GM23338 (cell line): ENCODE data around the gene ZNF536. TPM values are rescaled to one million over a fixed set of nuclear protein-coding genes. Genes with fewer than 3 reads are reported as not detected.

ENCODE experiments used
- ATAC-seq: fragments of 200-7000 bp; cut with Tn5 transposase; 3 replicates; pipeline ENCODE4 v1.9.1; 2020
- DNase-seq: peaks from one replicate; pipeline ENCODE4 v3.0.0-alpha.2; 2015; ENCODE audit warnings: low spot score
- H2AFZ ChIP-seq: fragments of 200-600 bp; sonication (generic); 2 replicates; pipeline ENCODE4 v1.8.0; 2016; ENCODE audit warnings: antibody characterized with exemption, mild to moderate bottlenecking, moderate library complexity
- H3F3A ChIP-seq: fragments of 200-600 bp; sonication (generic); replicated peaks from 2 replicates; pipeline ENCODE4 v1.8.0; 2017; ENCODE audit warnings: antibody characterized with exemption, mixed run types, low read depth
- H3K27ac ChIP-seq: fragments of 200-600 bp; sonication (generic); 2 replicates; pipeline ENCODE4 v1.6.1; 2016; ENCODE audit warnings: low read depth
- H3K27me3 ChIP-seq: fragments of 200-600 bp; sonication (generic); 2 replicates; pipeline ENCODE4 v1.8.0; 2016; ENCODE audit warnings: mild to moderate bottlenecking, mixed run types, moderate library complexity; ENCODE audit not compliant: insufficient read depth
- H3K36me3 ChIP-seq: fragments of 200-600 bp; sonication (generic); 2 replicates; pipeline ENCODE4 v1.8.0; 2016; ENCODE audit warnings: mild to moderate bottlenecking; ENCODE audit not compliant: insufficient read depth
- H3K4me1 ChIP-seq: fragments of 200-600 bp; sonication (generic); 2 replicates; pipeline ENCODE4 v1.8.0; 2016; ENCODE audit warnings: mild to moderate bottlenecking, moderate library complexity; ENCODE audit not compliant: insufficient read depth
- H3K4me2 ChIP-seq: fragments of 200-600 bp; sonication (generic); 2 replicates; pipeline ENCODE4 v1.7.1; 2017; ENCODE audit warnings: mixed run types
- H3K4me3 ChIP-seq: fragments of 200-600 bp; sonication (generic); 2 replicates; pipeline ENCODE4 v1.6.1; 2016; ENCODE audit warnings: mixed run types
- H3K79me2 ChIP-seq: fragments of 200-600 bp; sonication (generic); replicated peaks from 2 replicates; pipeline ENCODE4 v1.8.0; 2017; ENCODE audit warnings: mild to moderate bottlenecking; ENCODE audit not compliant: insufficient read depth
- H3K9me2 ChIP-seq: fragments of 200-600 bp; sonication (generic); 2 replicates; pipeline ENCODE4 v1.8.0; 2017; ENCODE audit not compliant: insufficient read depth
- H4K20me1 ChIP-seq: fragments of 200-600 bp; sonication (generic); replicated peaks from 2 replicates; pipeline ENCODE4 v1.8.0; 2017; ENCODE audit warnings: mild to moderate bottlenecking; ENCODE audit not compliant: insufficient read depth
- H3K27ac Mint-ChIP-seq: 2 replicates; pipeline ENCODE4 v1.8.0; 2020; ENCODE audit warnings: inconsistent platforms, mild to moderate bottlenecking, moderate library complexity, mixed read lengths
- H3K27me3 Mint-ChIP-seq: 3 replicates; pipeline ENCODE4 v1.8.0; 2022; ENCODE audit warnings: low read depth, mild to moderate bottlenecking, moderate library complexity, mixed read lengths, inconsistent platforms; ENCODE audit not compliant: insufficient read depth, poor library complexity
- H3K36me3 Mint-ChIP-seq: 3 replicates; pipeline ENCODE4 v1.8.0; 2021; ENCODE audit warnings: low read depth, mild to moderate bottlenecking, inconsistent platforms, moderate library complexity, mixed read lengths
- H3K4me1 Mint-ChIP-seq: 3 replicates; pipeline ENCODE4 v1.8.0; 2020; ENCODE audit warnings: mild to moderate bottlenecking, inconsistent platforms, mixed read lengths
- H3K4me3 Mint-ChIP-seq: 3 replicates; pipeline ENCODE4 v1.8.0; 2021; ENCODE audit warnings: moderate library complexity, mild to moderate bottlenecking, inconsistent platforms, mixed read lengths
- H3K9me3 Mint-ChIP-seq: 3 replicates; pipeline ENCODE4 v1.8.0; 2020; ENCODE audit warnings: moderate library complexity, mild to moderate bottlenecking, inconsistent platforms, mixed read lengths
- EZH2 ChIP-seq: fragments of 200-600 bp; sonication (generic); IDR thresholded peaks from one replicate; pipeline ENCODE4 v1.8.0; 2017; ENCODE audit warnings: antibody characterized with exemption, mild to moderate bottlenecking, low read depth; ENCODE audit not compliant: unreplicated experiment
- EZH2phosphoT487 ChIP-seq: fragments of 200-600 bp; sonication (generic); IDR thresholded peaks from one replicate; pipeline ENCODE4 v1.8.1; 2018; ENCODE audit warnings: antibody characterized with exemption; ENCODE audit not compliant: unreplicated experiment
- STAT1 ChIP-seq: IDR thresholded peaks from one replicate; pipeline ENCODE4 v1.6.1; 2016; ENCODE audit warnings: antibody characterized with exemption; ENCODE audit not compliant: unreplicated experiment
- ZNF114 ChIP-seq: fragments of 250-450 bp; sonication (Bioruptor Pico); IDR thresholded peaks from 2 replicates; pipeline ENCODE4 v1.5.0; 2020; ENCODE audit warnings: mild to moderate bottlenecking, moderate library complexity
- ZNF331 ChIP-seq: fragments of 250-450 bp; sonication (Bioruptor Pico); IDR thresholded peaks from 2 replicates; pipeline ENCODE4 v1.5.0; 2020; ENCODE audit warnings: low read depth, mild to moderate bottlenecking, moderate library complexity
- polyA plus RNA-seq: library from polyadenylated mRNA; unstranded; fragments of >200 nt; fragmentation: Nextera tagmentation; extraction: Ambion mirVana; gene quantifications from 2 replicates; pipeline ENCODE4 v1.2.1, GENCODE V29; 2016
- total RNA-seq: library from RNA; depleted of rRNA; stranded (reverse); fragments of >200 nt; shearing (Covaris generic); gene quantifications from 2 replicates; pipeline ENCODE4 v1.2.3, GENCODE V29; 2014
- TF ChIP-seq, protein P1 (sequence below), 2 experiments: fragments of 200-600 bp in 1 of 2; sonication (generic) in 1 of 2; conservative IDR thresholded peaks; 2 replicates each; pipeline versions ENCODE4 v1.5.1 to v1.6.1; 2016 to 2017; ENCODE audit warnings: antibody characterized with exemption in 2 of 2, low read depth in 2 of 2, mild to moderate bottlenecking in 2 of 2, moderate library complexity in 1 of 2

The ZNF536 gene
- total and polyA plus RNA-seq, 2 experiments from 2014 or later: 0.07 TPM; not detected in 1

- no peaks in the 10 kb centered on the region for H3K9me2 ChIP-seq
- H3K4me3 Mint-ChIP-seq: no peak overlapping the region
- no peak overlapping the region for H3K27ac Mint-ChIP-seq
These were observed 99.3 kb downstream of the ZNF536 start for GRCh38 chr19:30471441-30471840.

GRCh38 chr19:30473334-30473867 is 101.2 kb downstream of the ZNF536 start:
- H3K9me3 Mint-ChIP-seq: no peaks in the 10 kb centered on the region; the same call in 2 of the 3 replicates
- Histone ChIP-seq H3K4me2 (no peak overlapping the region), H4K20me1 (no peaks in the 10 kb centered on the region), H3K27ac (no peak overlapping the region), H3K9me2 (no peaks in the 10 kb centered on the region), H2AFZ (no peak overlapping the region), H3K79me2 (no peaks in the 10 kb centered on the region), H3K4me3 (no peak overlapping the region), H3K36me3 (no peaks in the 10 kb centered on the region), H3K27me3 (no peaks in the 10 kb centered on the region), H3K4me1 (no peaks in the 10 kb centered on the region), H3F3A (no peaks in the 10 kb centered on the region)
- H3K36me3 Mint-ChIP-seq: no peaks in the 10 kb centered on the region
- DNase-seq (no peak), ATAC-seq (no peak)
- H3K4me1 Mint-ChIP-seq: 0 out of 3 replicates have a peak, but pooled peaks cover 4% of the 10 kb centered on the region
- no peaks in the 10 kb centered on the region for H3K27me3 Mint-ChIP-seq
- no peak overlapping the region for H3K27ac Mint-ChIP-seq
- no peak overlapping the region for H3K4me3 Mint-ChIP-seq
- TF ChIP-seq ZNF331 (no peak), STAT1 (no peak), ZNF114 (no peak)

More at GRCh38 chr19:30471441-30471840, 99.3 kb downstream of the ZNF536 start:
- H3K4me3 ChIP-seq: no peak overlapping the region
- H3K27ac ChIP-seq: no peak overlapping the region
- H3K4me2 ChIP-seq: no peak overlapping the region
- ATAC-seq (no peak), DNase-seq (no peak)
- Mint-ChIP-seq H3K4me1 (no peaks in the 10 kb centered on the region), H3K9me3 (no peaks in the 10 kb centered on the region; the same call in 1 of the 3 replicates), H3K27me3 (peaks cover under 1% of the 10 kb centered on the region), H3K36me3 (no peaks in the 10 kb centered on the region)
- TF ChIP-seq STAT1 (no peak), ZNF114 (no peak), EZH2phosphoT487 (no peak), EZH2 (no peak), ZNF331 (no peak)
- TF ChIP-seq, protein P1, sequence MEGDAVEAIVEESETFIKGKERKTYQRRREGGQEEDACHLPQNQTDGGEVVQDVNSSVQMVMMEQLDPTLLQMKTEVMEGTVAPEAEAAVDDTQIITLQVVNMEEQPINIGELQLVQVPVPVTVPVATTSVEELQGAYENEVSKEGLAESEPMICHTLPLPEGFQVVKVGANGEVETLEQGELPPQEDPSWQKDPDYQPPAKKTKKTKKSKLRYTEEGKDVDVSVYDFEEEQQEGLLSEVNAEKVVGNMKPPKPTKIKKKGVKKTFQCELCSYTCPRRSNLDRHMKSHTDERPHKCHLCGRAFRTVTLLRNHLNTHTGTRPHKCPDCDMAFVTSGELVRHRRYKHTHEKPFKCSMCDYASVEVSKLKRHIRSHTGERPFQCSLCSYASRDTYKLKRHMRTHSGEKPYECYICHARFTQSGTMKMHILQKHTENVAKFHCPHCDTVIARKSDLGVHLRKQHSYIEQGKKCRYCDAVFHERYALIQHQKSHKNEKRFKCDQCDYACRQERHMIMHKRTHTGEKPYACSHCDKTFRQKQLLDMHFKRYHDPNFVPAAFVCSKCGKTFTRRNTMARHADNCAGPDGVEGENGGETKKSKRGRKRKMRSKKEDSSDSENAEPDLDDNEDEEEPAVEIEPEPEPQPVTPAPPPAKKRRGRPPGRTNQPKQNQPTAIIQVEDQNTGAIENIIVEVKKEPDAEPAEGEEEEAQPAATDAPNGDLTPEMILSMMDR (conservative IDR thresholded peaks at IDR 0.05; ENCODE audit: low read depth in 2 of 2): no peak
- H4K20me1 ChIP-seq: no peaks in the 10 kb centered on the region
- H3F3A ChIP-seq: no peaks in the 10 kb centered on the region
- no peaks in the 10 kb centered on the region for H3K4me1 ChIP-seq
- no peaks in the 10 kb centered on the region for H3K79me2 ChIP-seq
- H3K36me3 ChIP-seq: no peaks in the 10 kb centered on the region
- no peaks in the 10 kb centered on the region for H3K27me3 ChIP-seq
- H2AFZ ChIP-seq: no peak overlapping the region

- Histone ChIP-seq H3K27me3 (no peaks in the 10 kb centered on the region), H3K27ac (no peak overlapping the region), H3K36me3 (no peaks in the 10 kb centered on the region), H3F3A (no peaks in the 10 kb centered on the region), H3K4me1 (no peaks in the 10 kb centered on the region), H3K79me2 (no peaks in the 10 kb centered on the region), H4K20me1 (no peaks in the 10 kb centered on the region), H3K9me2 (no peaks in the 10 kb centered on the region), H2AFZ (no peak overlapping the region; the same call in 1 of the 2 replicates), H3K4me2 (no peak overlapping the region), H3K4me3 (no peak overlapping the region)
- no peaks in the 10 kb centered on the region; the same call in 2 of the 3 replicates for H3K9me3 Mint-ChIP-seq
- H3K27me3 Mint-ChIP-seq: peaks cover 2% of the 10 kb centered on the region
- DNase-seq (no peak), ATAC-seq (no peak)
- no peak overlapping the region for H3K27ac Mint-ChIP-seq
- H3K4me3 Mint-ChIP-seq: no peak overlapping the region
- H3K4me1 Mint-ChIP-seq: 0 out of 3 replicates have a peak, but pooled peaks cover 4% of the 10 kb centered on the region
- H3K36me3 Mint-ChIP-seq: no peaks in the 10 kb centered on the region
- TF ChIP-seq, protein P1 (conservative IDR thresholded peaks at IDR 0.05; ENCODE audit: low read depth in 2 of 2): no peak
- TF ChIP-seq ZNF331: no peak
These were observed 104.8 kb downstream of the ZNF536 start for GRCh38 chr19:30476997-30477396.
